SIG-M5 treated with dmso at 0.1 percent for 504 hours (cell line): ENCODE data around the gene DGKH.
A peak's percentile ranks its signal among the peaks of the same experiment; 100 is the strongest.
"Not testable (repeated sequence)": the region's sequence is repeated elsewhere in the genome, so short reads cannot be mapped to it uniquely, and the experiment has no call there.

Experiments used
- DNase-seq: peaks from one replicate; lab custom pipeline; 2025; ENCODE audit not compliant: unreplicated experiment; lab: John Stamatoyannopoulos, UW

DGKH gene

GRCh38 chr13:42219876-42220275 is 171.4 kb downstream of the DGKH start:
- DNase-seq: no peak

DNA sequence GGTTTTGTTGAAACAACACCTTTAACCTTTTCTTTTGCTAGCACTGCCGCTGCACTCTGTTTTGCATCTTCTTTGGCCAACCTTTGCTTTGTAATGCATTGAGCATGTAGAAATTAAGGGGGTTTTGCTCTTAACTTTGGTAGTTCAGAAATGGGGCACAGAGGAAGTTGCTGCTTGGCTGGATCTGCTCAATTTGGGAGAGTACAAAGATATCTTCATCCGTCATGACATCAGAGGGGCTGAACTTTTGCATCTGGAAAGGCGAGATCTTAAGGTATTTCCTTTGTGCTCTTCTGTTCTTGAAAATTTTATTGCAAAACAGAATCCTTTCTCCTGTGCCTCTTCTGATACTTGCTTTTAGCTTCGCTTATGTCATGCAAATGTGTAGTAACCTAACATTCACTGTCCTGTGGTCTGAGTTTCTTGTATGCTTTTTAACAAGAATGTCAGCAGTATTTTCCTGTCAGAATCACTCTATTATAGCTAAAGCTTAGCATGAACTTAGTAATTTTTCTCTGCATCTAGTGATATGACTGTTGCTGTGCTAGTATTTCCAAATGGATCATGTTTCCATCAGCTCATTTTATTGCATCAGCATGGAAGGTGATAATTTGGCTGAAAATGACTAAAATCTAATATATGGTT is 172.8 kb downstream of the DGKH start:
- DNase-seq: no peak

DNA sequence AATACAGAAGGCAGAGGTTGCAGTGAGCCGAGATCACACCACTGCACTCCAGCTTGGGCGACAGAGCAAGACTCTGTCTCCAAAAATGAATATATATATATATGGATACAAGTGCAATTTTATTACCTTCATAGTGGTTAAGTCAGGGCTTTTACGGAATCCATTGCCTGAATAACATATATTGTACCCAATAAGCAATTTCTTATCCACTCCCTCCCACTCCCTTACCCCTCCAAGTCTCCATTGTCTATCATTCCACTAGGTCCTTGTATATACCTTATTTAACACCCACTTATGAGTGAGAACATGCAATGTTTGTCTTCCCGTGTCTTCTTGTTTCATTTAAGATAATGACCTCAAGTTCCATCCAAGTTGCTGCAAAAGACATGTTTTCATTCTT is 175.2 kb downstream of the DGKH start:
- no peak for DNase-seq

GRCh38 chr13:42225051-42225450 is 176.6 kb downstream of the DGKH start:
- DNase-seq: no peak

GRCh38 chr13:42226759-42227158 is 178.3 kb downstream of the DGKH start:
- DNase-seq: not testable (repeated sequence)

- DNase-seq: no peak
Measured at GRCh38 chr13:42228527-42228926, 180.1 kb downstream of the DGKH start.

GRCh38 chr13:42229287-42229686 is 180.8 kb downstream of the DGKH start:
- no peak for DNase-seq

DNA sequence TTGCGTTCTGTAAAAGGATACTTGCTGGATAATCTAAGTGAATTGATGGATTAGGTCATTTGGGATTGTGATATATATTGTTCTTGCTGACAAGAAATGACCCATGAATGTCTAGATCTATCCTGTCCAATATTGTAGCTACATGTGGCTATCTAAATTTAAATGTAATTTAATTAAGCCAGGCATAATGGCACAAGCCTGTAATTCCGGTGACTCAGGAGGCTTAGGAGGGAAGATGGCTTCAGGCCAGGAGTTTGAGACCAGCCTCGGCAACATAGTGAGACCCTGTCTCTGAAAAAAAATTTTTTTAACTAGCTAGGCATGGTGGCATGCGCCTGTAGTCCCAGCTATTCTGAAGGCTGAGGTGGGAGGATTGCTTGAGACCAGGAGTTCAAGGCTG is 184.2 kb downstream of the DGKH start:
- DNase-seq: no peak

DNA sequence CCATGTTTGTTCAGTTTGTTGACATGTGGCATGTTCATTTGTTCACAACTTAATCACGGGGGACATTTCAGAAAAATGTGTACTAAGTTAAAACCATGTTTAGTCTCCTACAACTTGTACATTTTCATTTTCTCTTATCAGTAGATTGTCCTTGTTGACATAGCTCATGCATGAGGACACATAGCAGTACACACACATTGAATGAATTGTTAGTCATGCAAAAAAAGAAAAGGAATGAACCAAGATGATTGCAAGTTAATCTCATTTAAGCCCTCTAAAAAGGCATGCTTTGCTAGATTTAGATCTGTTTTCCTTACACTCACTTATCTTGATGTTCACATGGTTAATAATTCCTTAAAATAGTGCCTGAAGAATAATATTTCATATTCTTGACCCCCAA is 185.3 kb downstream of the DGKH start:
- DNase-seq: no peak

- DNase-seq: no peak
Measured at GRCh38 chr13:42239161-42239560, 190.7 kb downstream of the DGKH start.

DNA sequence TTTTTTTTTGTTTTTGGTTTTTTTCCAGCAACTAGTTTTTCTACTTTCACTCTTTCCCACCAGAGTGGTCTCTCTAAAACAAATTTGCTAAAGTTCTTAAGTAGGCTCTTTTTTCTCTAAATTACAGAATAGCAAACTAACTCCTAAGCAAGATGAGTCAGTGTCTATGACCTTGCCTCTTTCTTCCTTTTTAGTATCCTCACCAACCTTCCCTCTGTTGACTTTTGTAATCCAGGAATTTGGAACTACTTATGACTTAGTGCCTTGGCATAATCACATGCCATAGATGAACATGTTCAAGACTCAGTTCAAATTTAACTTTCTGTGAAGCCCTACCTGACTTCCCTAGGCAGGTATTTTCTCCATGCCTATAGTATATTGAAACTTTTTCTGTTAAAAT is 191.2 kb downstream of the DGKH start:
- DNase-seq: no peak

DNA sequence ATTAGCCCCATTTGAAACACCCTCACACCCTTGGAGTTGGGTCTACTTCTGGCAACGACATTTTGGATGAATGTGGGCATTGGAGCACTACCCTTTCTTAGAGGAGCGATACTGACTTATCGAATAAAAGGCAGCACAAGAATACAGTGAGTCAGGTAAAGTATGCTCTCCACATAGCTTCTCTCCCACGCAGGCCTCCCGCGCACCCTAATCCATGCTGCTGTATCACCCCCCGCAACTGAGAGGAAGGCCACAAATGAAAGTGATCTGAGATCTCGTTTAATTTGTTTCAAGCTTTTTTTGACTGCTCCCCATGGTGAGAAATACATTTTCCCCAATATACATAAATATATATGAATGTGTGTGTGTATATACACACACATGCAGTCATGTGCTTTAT is 198.1 kb downstream of the DGKH start:
- DNase-seq: no peak

DNA sequence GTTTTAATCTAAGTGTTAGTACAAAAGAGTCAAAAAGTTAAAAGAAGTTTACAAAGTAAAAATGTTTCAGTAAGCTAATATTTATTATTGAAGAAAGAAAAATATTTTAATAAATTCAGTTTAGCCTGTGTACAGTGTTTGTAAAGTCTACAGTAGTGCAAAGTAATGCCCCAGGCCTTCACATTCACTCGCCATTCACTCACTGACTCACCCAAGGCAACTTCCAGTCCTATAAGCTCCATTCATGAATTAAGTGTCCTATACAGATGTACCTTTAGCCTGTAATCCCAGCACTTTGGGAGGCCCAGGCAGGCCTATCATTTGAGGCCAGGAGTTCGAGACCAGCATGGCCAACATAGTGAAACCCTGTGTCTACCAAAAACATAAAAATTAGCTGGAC is 199.4 kb downstream of the DGKH start:
- DNase-seq: no peak

- no peak for DNase-seq
Measured at GRCh38 chr13:42255886-42256285, 207.4 kb downstream of the DGKH start.

GRCh38 chr13:42258747-42259146 is 210.3 kb downstream of the DGKH start:
- no peak for DNase-seq

- DNase-seq: no peak
Measured at GRCh38 chr13:42259515-42259914, 211.1 kb downstream of the DGKH start.

- DNase-seq: no peak
Measured at GRCh38 chr13:42260903-42261654, 212.6 kb downstream of the DGKH start.

- DNase-seq: no peak
Measured at GRCh38 chr13:42266473-42266872, 218.0 kb downstream of the DGKH start.

DNA sequence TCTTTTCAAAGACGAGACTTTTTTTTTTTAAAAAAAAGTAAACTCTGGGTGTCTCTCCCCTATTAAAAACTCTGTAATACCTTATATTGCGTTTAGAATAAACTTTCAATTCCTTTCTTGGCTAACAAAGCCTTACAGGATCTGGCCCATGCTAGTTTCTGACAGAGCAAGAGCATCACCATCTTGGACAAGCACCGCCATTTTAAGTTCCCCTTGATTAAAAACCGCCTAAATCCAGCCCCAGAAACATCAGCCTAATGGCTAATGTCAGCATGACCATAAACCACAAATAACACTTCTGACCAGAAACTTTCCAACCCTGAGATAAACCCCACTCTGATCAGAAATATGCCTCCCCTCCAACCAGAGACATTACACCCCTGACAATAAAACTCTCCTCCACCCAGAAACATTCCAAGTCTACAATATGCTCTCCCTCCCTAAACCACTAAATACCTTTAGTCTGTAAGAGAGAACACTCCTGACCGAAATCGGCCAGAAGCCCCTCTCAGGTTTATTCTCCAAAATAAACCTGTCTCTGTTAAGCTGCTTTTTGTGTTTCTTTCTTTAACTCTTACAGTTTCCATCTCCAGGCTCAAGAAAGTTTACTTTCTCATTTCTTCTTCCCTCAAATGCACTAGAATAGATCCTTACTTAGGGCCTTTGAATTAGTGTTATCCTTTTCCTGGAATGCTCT is 221.9 kb downstream of the DGKH start:
- DNase-seq: no peak

- DNase-seq: no peak
Measured at GRCh38 chr13:42270857-42271215, 222.4 kb downstream of the DGKH start.

- peak; percentile 97 for DNase-seq
Measured at GRCh38 chr13:42271337-42272114, 223.1 kb downstream of the DGKH start.
